ENCODE data around the gene MRFAP1L1.
"Not testable (repeated sequence)": the region's sequence is repeated elsewhere in the genome, so short reads cannot be mapped to it uniquely, and the experiment has no call there.

The MRFAP1L1 gene

DNA sequence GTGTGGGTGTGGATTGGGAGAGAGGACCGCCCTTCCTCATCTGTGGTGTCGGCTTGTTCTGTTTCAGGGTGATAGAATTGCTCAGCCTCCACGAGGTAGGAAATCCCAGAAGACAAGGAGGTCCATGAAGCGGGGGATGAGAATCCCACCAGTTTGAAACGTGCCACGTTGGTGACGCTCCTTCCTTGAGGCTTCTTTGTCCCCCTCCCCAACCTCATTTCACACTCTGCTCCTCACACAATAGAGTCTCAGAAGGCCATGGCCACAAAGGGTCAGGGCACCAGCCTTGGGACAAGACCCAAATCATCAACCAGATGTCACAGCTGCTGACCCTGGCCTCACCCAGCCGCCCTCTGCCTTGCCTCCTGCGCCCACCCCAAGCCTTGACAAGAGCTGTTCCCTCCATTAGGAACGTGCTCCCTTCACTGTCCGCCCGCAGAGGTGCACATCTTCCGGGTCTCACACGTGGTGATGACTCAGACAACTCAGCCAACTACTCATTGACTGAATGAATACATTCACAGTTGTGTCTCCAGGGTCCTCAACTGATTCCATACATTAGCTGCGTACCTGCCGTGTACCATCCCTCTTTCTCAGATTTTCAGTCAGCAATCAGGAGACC is 24.6 kb upstream of the MRFAP1L1 start:
- DNase-seq (ENCODE audit: low read depth, low spot score): no peak

DNA sequence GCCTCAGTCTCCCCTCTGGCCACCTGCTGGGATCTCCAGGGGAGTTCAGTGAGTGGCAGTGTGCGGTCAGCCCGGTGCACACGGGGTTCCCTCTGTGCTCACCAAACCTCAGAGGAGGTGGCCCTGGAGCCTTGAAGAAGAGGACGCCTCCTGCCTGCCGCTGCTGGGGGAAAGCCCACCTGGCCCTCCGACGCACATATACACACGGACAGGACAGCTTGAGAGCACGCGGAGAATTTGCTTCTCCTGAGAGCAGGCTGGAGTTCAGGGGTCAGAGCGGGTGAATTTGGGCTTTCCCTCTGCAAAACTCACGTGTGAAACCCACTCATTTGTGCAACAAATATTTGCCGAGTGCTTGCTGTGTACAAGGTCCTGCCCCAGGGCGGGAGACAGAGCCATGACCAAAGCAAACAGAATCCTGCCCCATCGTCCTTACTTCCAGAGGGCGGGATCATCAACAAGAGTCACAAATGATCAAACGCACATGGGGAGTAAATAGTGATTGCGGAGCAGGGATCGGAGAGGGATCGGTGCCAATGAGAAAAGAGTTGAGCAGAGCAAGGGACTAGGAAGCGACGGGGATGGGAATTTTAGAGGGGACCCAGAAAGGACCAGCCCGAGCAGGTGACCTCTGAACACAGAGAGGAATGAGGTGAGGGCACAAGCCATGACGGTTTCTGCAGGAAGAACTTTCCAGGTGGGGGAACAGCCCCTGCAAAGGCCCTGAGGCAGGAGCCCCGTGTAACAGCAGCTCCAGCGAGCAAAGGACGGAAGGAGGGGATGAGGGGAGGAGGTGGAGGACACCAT is 23.9 kb upstream of the MRFAP1L1 start:
- no peak for DNase-seq (ENCODE audit: low read depth, low spot score)

DNA sequence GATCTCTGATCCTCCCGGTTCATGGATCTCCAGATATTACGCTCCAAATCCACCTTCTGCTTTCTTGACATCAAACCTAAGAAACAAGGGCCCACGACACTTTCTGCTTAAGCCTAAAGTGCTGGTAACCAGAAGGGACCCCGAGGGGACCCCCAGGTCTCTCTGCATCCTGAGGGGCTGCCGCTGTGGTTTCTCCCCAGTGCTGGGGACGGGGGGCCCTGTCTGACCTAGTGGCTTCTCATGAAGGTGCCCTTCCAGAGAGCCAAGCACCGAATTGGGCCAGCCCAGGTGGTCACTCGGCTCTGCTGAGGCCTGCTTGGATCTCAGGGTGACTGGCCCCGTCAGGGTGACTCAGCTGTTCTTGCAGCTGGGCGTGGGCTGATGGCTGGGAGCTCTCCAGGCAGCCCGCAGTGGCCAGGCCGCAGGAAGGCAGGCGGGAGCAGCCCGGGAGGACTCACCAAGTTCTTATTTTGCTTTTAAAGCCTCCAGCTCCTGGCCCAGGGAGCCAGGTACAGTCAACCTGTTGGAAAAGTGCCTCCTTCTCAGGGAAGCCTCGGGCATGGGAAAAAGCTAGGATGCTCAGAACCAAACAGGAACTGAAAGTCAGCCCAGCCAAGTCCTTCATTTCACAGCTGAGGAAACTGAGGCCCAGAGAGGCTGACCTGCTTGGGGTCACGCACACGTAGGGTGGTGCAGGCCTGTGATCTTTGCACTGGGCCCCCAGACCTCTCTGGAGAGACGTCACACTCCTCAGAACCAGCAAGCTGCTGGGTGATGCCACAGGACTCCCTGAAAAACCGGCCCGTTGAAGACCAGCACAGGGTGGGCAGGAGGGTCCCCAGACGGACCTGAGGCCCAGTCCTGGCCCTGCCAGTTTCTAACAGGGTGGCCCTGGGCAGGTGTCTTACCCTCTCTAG is 23.0 kb upstream of the MRFAP1L1 start:
- peak; percentile 93 for DNase-seq (ENCODE audit: low read depth, low spot score)

DNA sequence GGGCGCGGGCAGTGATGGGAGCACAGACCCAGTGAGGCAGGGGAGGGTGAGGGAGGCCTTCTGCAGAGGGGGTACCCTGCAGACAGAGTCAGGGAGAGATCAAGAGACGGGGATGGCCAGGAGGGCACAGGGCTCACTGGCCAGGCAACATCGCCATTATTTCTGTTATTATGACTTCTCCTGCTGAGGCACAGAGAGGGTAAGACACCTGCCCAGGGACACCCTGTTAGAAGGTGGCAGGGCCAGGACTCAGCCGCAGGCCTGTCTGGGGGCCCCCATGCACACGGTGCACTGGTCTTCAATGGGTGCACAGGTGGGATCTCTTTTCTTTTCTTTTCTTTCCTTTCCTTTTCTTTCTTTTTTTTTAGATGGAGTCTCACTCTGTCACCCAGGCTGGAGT is 22.1 kb upstream of the MRFAP1L1 start:
- no peak for DNase-seq (ENCODE audit: low read depth, low spot score)

DNA sequence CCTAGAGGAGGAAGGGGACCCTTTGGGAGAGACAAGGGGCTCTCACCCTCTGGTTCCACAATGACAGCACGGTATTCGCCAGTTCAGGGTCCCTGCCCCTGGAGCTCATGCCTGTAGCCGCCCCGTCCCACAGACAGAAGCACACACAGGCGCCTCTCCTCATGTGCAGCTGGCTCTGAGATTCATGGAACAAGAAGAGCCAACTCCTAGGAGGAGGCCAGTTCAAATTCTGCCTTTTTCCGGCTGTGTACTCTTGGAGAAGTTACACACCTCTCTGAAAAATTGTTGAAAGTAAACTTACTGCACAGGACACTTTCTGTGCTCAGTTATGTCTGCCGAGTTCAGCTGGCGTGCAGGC is 21.6 kb upstream of the MRFAP1L1 start:
- DNase-seq (ENCODE audit: low read depth, low spot score): no peak

DNA sequence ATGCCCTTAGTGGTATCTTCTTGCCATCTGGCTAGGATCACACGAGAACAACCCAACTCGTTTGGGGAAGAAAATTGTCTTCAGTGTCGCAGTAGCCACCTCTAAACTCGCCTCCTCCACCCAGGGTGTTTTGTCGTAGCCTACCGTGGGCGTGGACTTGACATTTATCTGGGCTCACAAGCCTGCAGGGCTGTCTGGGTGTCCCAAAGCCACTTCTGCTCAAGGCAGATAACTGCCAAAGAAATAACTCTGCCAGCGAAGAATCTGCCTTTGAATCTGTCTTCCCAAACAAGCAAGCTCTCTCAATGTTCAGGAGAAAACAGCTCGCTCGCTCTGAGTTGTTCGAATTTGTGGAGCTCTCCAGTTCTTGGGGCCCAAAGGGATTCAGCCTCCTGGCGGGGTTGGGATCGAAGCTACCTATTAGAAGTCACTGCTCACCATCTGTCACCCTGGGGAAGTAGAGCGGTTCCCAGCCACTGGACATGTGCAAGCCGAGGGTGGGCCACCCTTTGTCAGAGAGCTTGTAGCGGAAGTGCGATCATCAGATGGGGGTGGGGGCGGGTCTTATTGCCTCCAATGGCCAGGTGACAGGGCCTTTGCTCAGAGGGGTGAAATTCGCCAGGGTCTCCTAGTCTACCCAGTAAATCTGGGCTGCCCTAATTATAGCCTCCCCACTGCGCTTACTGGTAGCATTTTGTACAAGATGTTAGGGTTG is 21.1 kb upstream of the MRFAP1L1 start:
- DNase-seq (ENCODE audit: low read depth, low spot score): no peak

DNA sequence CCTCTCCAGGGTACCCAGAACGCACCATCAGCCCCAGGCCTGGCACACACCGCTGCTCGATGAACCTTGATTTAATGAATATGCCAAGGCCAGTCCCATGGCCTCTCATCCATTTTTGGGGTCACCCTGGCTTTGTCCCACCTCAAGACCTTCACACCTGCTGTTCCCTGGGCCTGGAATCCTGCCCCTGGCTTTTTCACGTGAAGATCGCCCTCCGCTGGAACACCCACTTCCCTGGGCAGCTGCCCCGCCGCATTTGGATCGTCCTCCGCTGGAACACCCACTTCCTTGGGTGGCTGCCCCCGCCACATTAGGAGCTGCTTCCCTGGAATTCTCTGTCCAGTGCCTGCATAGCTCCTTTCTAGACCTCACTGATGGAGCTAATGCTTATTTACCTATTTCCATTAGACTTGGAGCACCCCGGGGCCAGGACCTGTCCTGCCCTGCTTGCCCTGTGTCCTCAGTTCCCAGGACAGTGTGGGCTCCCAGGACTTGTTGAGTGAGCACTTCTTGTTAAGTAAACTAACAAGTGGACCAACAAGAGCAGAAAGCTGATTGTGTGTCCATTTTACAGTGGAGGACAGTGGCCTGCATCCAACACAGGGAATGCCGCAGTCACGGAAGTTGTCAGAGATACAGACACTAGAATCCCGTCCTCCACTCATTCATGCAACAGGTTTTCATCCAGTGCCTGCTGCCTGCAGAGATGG is 18.8 kb upstream of the MRFAP1L1 start:
- DNase-seq (ENCODE audit: low read depth, low spot score): no peak

DNA sequence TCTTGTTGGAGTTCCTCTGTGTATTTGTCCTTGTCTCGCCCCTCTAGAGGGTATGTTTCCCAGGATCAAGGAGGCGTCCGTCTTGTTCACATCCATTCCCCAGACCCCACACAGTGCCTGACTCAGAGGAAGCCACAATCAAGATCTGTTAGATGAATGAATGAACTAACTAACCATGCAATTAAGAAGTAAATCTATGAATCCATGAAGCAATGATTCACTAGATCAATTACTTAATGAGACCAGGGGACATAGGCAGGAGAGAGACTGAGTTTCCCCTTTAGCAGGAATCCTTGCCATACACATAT is 18.2 kb upstream of the MRFAP1L1 start:
- peak; percentile 46 for DNase-seq (ENCODE audit: low read depth, low spot score)

DNA sequence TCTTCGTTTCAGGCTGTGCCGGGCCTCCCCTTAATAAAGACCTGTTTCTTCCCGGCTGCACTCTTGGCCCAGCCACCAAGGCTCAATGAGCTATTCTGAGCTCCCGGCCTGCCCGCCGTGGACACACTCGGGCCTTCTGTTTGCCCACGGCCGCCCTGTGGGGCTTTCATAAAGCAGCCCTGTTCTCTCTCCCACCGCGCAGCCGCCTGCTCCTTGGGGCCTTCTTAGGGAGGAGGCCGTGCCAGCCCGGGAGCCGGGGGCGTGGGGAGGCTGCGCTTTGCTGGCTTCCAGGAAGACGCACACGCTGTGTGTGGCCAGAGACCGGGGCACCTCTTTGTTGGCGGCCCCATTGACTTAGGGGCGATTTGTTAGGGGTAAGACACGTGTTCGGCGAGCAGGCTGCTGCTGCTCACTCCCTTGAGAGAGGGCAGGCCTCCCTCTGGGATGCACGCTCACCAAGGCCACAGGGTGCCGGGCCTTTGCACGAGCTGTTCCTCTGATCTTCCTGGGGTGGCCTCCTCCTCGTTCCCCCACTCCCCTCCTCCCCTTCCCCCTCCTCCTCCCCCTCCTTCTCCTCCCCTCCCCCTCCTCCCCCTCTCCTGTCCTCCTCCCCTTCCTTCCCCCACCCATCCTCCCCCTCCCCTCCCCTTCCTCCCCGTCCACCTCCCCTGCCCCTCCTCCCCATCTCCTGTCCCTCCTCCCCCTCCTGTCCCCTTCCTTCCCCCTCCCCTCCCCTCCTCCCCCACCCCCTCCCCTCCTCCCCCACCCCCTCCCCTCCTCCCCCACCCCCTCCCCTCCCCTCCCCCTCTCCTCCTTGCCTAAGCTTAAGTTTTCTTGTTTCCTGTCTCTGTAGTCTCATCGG is 17.6 kb upstream of the MRFAP1L1 start:
- peak; percentile 74 for DNase-seq (ENCODE audit: low read depth, low spot score)

DNA sequence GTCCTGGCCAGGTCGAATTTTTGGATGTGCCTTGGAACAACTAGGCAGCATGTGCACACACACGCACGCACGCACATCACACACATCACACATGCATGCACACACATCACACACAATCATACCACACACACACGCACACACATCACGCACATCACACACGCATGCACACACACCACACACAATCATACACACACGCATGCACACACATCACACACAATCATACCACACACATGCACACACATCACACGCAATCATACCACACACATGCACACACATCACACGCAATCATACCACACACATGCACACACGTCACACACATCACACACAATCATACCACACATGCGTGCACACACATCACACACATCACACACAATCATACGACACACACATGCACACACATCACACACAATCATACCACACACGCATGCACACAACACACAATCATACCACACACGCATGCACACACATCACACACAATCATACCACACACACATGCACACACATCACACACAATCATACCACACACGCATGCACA is 15.8 kb upstream of the MRFAP1L1 start:
- DNase-seq (ENCODE audit: low read depth, low spot score): not testable (repeated sequence)

DNA sequence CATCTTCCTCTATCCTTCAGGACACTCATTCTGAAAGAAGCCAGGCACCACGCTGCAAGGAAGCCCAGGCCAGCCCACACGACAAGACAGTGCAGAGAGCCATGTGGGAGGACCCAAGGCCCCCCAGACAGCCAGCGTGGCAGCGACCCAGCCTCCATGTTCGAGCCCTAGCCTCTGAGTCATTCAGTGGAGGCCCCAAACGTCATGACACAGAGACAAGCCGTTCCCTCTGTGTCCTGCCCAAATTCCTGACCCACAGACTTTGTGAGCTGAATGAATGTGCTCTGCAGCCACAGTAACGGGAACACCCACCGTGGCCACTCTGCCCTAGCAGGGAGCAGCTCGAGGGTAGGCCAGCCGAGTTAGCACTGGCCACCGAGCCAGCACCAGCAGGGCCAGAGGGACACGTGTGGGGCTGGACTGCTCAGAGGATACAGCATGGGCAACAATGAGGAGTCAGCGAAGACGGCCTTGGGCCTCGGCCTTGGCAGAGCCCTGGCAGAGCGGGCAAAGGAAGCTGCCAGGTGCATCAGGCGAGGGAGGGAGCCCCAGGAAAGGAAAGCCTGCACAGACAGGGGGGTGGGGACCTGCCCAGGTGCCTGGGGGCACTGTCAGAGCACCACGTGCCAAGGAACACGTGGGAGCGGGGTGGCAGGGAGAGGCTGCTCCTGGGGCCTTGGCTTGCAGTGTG is 14.9 kb upstream of the MRFAP1L1 start:
- DNase-seq (ENCODE audit: low read depth, low spot score): peak; percentile 67

DNA sequence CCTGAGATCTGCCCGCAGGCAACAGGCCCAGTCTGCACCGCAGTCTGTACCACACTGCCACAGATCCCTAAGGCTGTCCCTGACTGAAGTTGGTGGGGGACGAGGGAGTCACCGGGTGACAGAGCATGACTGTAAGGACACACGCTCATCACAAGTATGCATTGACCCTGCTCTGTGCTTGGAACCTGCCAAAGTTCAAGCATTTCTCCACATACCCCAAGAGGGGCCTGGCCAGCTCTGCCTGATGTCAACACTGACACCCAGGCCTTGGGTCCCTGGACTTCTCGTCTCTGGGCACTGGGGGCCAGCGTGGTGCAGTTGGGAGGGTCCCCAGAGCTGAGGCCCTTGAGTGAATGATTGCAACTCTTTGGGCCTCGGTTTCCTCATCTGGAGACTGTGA is 14.2 kb upstream of the MRFAP1L1 start:
- DNase-seq (ENCODE audit: low read depth, low spot score): no peak

DNA sequence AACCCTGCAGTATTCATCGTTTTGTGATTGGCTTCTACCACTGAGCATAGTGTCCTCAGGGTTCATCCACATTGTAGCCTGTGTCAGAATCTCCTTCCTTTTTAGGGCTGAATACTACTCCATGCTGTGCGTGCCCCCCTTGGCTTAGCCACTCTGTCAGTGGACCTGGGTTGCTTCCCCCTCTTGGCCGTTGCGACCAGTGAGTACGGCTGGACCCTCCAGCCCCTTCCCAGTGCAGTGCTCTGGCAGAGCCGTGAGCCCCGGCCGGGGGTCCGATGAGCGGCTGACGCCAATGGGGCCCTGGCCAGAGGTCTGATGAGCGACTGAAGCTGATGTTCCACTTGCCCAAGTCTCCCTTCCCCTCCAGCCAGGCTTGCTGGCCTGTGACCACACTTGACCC is 13.2 kb upstream of the MRFAP1L1 start:
- no peak for DNase-seq (ENCODE audit: low read depth, low spot score)

DNA sequence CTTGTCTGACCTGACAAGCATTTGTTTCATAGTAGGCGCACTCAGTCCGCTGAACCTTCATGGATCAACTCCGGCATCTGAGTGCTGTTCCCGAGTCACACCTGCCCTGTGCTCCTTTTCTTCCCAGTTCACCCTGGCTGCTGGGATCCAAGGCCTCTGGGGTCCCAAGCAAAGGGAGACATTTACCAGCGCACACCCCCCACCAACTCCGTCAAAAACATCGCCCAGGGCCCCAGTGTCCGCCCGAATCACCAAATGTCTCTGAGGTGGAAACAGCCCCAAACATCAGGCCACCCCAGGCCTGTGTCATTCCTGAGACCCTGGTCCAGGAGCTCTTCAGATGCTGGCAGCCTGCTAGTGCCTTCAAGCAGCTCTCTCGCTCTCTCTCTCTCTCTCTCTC is 11.5 kb upstream of the MRFAP1L1 start:
- no peak for DNase-seq (ENCODE audit: low read depth, low spot score)

DNA sequence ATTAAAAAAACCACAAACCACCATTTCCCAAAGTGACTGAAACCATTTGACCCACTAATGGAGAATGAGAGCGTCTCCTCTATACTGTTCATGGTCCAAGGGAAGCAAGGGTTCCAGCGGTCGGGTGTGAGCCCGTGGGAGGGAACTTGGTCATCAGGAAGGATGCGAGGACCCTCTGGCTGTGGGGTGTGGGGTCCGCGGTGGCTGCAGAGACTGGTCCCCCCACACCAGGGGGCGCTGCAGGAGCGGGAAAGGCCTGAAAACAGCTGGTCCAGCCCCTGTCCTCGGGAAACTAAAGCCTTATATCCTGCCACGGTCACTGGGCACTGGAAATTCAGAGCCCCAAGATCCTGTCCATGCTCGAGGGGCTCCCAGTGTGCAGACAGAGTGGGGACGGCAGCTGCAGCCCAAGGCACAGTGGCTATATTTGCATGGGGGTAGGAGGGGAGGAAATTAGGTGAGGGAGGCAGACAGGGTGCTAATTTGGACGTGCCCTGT is 10.6 kb upstream of the MRFAP1L1 start:
- DNase-seq (ENCODE audit: low read depth, low spot score): peak; percentile 87

DNA sequence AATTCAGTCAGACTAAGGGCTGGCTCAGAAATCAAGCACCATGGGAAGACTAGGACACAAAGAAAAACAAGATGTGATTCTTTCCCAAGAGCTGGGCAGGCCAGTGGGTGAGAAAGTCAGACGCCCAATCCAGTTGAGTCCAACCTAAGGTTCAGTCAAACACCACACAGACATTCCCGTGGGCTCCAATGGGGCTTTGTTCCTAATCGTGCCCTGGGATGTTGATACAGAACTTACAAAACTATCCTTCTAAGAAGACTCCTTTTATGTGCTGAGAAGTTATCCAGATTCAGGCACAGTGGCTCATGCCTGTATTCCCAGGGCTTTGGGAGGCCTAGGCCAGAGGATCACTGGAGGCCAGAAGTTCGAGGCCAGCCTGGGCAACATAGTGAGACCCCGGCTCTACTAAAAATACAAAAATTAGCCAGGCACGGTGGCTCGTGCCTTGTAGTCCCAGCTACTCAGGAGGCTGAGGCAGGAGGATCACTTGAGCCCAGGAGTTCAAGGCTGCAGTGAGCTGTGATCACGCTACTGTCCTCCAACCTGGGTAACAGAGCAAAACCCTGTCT is 10.0 kb upstream of the MRFAP1L1 start:
- no peak for DNase-seq (ENCODE audit: low read depth, low spot score)

DNA sequence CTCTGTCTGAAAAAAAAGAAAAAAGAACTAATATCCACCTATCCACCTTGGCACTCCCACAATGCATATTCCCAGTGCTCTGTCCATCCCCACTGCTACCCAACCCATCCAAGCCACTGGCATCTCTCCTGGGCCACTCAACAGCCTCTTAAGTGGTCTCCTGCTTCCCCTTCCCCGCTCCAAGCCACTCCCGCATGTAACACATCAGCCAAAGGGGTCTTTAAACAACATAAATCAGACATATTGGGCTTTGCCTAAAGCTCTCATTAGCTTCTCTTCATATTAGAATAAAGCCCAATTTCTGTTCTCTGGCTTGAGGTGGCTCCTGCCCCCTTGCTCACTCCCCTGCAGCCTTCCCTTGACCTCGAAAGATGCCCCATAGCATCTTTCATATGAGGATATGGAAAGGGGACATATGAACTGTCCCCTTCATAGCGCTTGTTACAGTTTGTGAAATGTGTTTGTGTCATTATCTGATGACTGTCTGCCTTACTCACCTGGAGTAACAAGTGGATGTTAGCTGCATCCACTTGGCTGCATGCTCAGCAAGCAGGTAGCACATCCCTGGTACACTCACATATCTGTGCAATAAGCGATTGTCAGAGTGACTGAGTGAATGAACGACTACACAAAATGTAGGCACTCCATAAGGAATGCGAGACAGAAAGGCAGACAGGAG is 9.4 kb upstream of the MRFAP1L1 start:
- no peak for DNase-seq (ENCODE audit: low read depth, low spot score)

DNA sequence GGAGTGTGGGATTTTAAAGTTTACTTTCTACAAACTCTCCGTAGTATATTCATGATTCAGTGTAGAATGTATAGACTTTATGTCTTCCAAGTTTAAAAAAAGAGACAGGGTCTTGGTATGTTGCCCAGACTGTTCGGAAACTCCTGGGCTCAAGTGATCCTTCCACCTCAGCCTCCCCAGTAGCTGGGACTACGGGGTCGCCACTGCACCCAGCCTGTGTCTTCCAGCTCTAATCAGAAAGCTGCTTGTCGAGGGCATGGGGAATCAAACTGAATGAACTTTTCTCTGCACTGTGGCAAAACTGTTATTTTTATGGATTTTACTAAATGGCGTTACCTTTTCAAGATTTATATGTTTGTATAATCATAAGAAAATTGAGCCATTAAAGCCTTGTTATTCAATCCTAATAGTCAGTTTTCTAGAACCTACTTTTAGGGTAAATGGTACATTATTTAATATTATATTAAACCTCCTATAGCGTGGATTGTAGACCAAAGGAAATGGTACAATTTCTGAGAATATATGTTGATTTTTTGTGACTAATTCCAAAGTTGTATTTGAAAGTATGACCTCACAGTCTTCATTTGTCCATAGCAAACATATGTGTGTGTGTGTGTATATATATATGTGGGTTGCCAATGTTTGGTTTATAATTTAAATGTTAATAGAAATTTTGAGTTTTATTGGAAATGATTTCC is 7.4 kb upstream of the MRFAP1L1 start:
- DNase-seq (ENCODE audit: low read depth, low spot score): no peak

All from astrocyte of the hippocampus (primary cell).